GM21515 (cell line): Measurements from ENCODE around the gene BRI3BP.
"Not testable (repeated sequence)": the region's sequence is repeated elsewhere in the genome, so short reads cannot be mapped to it uniquely, and the experiment has no call there.

Experiments
- ATAC-seq: cut with Tn5 transposase; IDR thresholded peaks from one replicate; pipeline ENCODE4 v1.9.1; 2021; ENCODE audit not compliant: unreplicated experiment

The BRI3BP gene

GRCh38 chr12:125021771-125022170 is 28.3 kb downstream of the BRI3BP start:
- no peak for ATAC-seq

- no peak for ATAC-seq
Observed at GRCh38 chr12:125023065-125023464, 29.6 kb downstream of the BRI3BP start.

- ATAC-seq = no peak
Observed at GRCh38 chr12:125024949-125025563, 31.6 kb downstream of the BRI3BP start.

GRCh38 chr12:125025606-125026235 is 32.3 kb downstream of the BRI3BP start:
- no peak for ATAC-seq

- ATAC-seq = no peak
Observed at GRCh38 chr12:125028106-125028505, 34.7 kb downstream of the BRI3BP start.

- no peak for ATAC-seq
Observed at GRCh38 chr12:125029761-125030358, 36.4 kb downstream of the BRI3BP start.

- not testable (repeated sequence) for ATAC-seq
Observed at GRCh38 chr12:125031471-125031870, 38.0 kb downstream of the BRI3BP start.

GRCh38 chr12:125032466-125033152 is 39.2 kb downstream of the BRI3BP start:
- no peak for ATAC-seq

- ATAC-seq = no peak
Observed at GRCh38 chr12:125033288-125033687, 39.8 kb downstream of the BRI3BP start.

GRCh38 chr12:125038976-125039625 is 45.7 kb downstream of the BRI3BP start:
- no peak for ATAC-seq

- no peak for ATAC-seq
Observed at GRCh38 chr12:125049093-125049458, 55.6 kb downstream of the BRI3BP start.

GRCh38 chr12:125050446-125050845 is 57.0 kb downstream of the BRI3BP start:
- ATAC-seq = no peak

GRCh38 chr12:125050868-125051267 is 57.4 kb downstream of the BRI3BP start:
- ATAC-seq = no peak

- ATAC-seq = no peak
Observed at GRCh38 chr12:125053821-125054220, 60.4 kb downstream of the BRI3BP start.

GRCh38 chr12:125055591-125055990 is 62.1 kb downstream of the BRI3BP start:
- no peak for ATAC-seq

GRCh38 chr12:125056306-125056705 is 62.9 kb downstream of the BRI3BP start:
- ATAC-seq = no peak

GRCh38 chr12:125057708-125058107 is 64.3 kb downstream of the BRI3BP start:
- no peak for ATAC-seq

GRCh38 chr12:125061229-125061628 is 67.8 kb downstream of the BRI3BP start:
- no peak for ATAC-seq

- not testable (repeated sequence) for ATAC-seq
Observed at GRCh38 chr12:125063522-125063921, 70.1 kb downstream of the BRI3BP start.

- ATAC-seq = no peak
Observed at GRCh38 chr12:125064492-125064891, 71.0 kb downstream of the BRI3BP start.
